Bronchial epithelial cell (primary cell): ENCODE data around the gene SERGEF. TPM values are rescaled to one million over a fixed set of nuclear protein-coding genes. Genes with fewer than 3 reads are reported as not detected.

Source experiments
- DNase-seq: peaks from one replicate; pipeline ENCODE4 v3.0.0-alpha.2; 2010; ENCODE audit warnings: low read depth
- FAIRE-seq: peaks from 2 replicates; lab custom pipeline; 2011; peaks lifted over from hg19 to GRCh38; lab: Jason Lieb, UNC
- H3K27me3 ChIP-seq: 2 replicates; pipeline ENCODE4 v1.5.1; 2011; ENCODE audit warnings: low read length; ENCODE audit not compliant: control insufficient read depth, insufficient read depth
- H3K36me3 ChIP-seq: 2 replicates; pipeline ENCODE4 v1.5.1; 2011; ENCODE audit warnings: low read length; ENCODE audit not compliant: control insufficient read depth, insufficient read depth
- H3K4me3 ChIP-seq: 2 replicates; pipeline ENCODE4 v1.5.1; 2011; ENCODE audit warnings: mild to moderate bottlenecking, low read depth, low read length, control low read depth
- CTCF ChIP-seq: IDR thresholded peaks from 2 replicates; pipeline ENCODE4 v1.5.1; 2011; ENCODE audit warnings: mild to moderate bottlenecking, moderate library complexity, low read length, control low read depth, inconsistent platforms; ENCODE audit not compliant: insufficient read depth, severe bottlenecking
- total RNA-seq: library from RNA; depleted of rRNA; stranded (reverse); fragments of >200 nt; gene quantifications from 2 replicates; pipeline ENCODE4 v1.2.1, GENCODE V29; 2014

SERGEF gene
- total RNA-seq, 1 donor from 2014 or later: 29.2 TPM

DNA sequence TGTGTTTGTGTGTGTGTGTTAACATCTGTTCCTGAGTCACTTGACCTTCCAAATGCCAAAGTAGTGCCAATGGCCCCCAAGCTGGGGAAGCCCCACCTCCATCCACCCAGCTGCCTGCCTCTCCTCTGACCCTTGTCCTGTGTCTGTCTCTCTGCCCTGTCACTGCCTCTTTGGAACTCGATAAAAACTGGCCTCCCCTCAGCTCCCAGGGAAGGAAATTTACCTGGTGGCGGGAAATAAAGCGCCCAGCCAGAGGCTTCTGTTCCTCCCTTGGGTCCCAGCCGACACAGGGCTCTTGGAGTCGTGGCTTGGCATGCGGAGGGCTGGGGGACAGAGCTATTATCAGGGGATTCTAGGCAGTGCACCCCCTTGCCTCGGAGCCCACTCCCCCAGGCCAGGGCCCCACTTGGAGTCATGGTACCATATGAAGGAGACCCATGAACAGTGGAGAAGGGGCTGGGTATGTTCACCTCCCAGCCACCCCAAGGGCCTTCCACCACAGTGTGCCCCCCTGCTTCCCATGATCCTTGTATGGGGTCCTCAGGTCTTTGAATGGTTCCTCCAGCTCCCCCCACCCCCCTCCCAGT is 272.1 kb downstream of the SERGEF start:
- DNase-seq (no peak), FAIRE-seq (no peak)
- Histone ChIP-seq H3K4me3 (no peak overlapping the region), H3K27me3 (peaks cover 25% of the 10 kb centered on the region), H3K36me3 (no peaks in the 10 kb centered on the region)
- TF ChIP-seq CTCF: no peak

- TF ChIP-seq CTCF: no peak
- peaks cover 27% of the 10 kb centered on the region for H3K27me3 ChIP-seq
- H3K36me3 ChIP-seq: no peaks in the 10 kb centered on the region
- FAIRE-seq (no peak), DNase-seq (no peak)
- H3K4me3 ChIP-seq: no peak overlapping the region
These were observed 272.9 kb downstream of the SERGEF start for GRCh38 chr11:17739945-17740338.

GRCh38 chr11:17738151-17738973 is 274.5 kb downstream of the SERGEF start:
- Histone ChIP-seq H3K36me3 (no peaks in the 10 kb centered on the region), H3K4me3 (no peak overlapping the region), H3K27me3 (peaks cover 36% of the 10 kb centered on the region)
- TF ChIP-seq CTCF: no peak
- DNase-seq (no peak), FAIRE-seq (no peak)

Other genes with a start within 250 kb of the SERGEF start
- gene TPH1, start 33.2 kb upstream of the SERGEF start, total RNA-seq: under 0.01 and 0.26 TPM in 2 replicates
- gene SAAL1, start 93.0 kb upstream of the SERGEF start, total RNA-seq: 10.6 and 15.8 TPM in 2 replicates
- gene MRGPRX3, start 119.5 kb upstream of the SERGEF start, total RNA-seq: 0.13 TPM in 1 of 2 replicates, not detected in the other
- gene MRGPRX4, start 159.8 kb upstream of the SERGEF start, total RNA-seq: not detected in 2 replicates
- gene SAA4, start 223.8 kb upstream of the SERGEF start, total RNA-seq: not detected in 2 replicates
- 1.9 TPM in 1 of 2 replicates, not detected in the other for gene SAA2, start 235.6 kb upstream of the SERGEF start, total RNA-seq